ENCODE measurements around the gene CACNA2D2. TPM values are rescaled to one million over a fixed set of nuclear protein-coding genes. Genes with fewer than 3 reads are reported as not detected.

CACNA2D2 gene
- total and polyA plus RNA-seq, 2 of the 8 experiments (the other 6 are each of a cell fraction or from before 2014, with no cell fraction given): 14.1 to 25.0 TPM

GRCh38 chr3:50345586-50346234 lies 157.7 kb downstream of the CACNA2D2 start, which contains the start of gene ZMYND10:
ZMYND10 (minus strand) TSS chr3:50345732; CDS start chr3:50345579, 153 bp downstream.
- H3K18ac ChIP-seq (ENCODE audit: extremely low read depth, low read length): peak within 1 kb of the TSS; percentile 96
- no peak within 1 kb of the TSS for H3K9ac ChIP-seq (replicated peaks in 1 of 4; ENCODE audit: extremely low read depth in 1 of 4, low read depth in 3 of 4, low read length in 3 of 4)
- H2BK12ac ChIP-seq (ENCODE audit: low read depth, low read length): no peak within 1 kb of the TSS
- H3K36me3 ChIP-seq (ENCODE audit: control insufficient read depth in 2 of 4, insufficient read depth in 4 of 4, low read length in 3 of 4): peaks cover 0 to 3% (median 0%) of the 10 kb centered on the region in 4 experiments; a peak in 2 of 8 replicates
- DNase-seq (ENCODE audit: low read depth in 1 of 2, low spot score in 2 of 2): peak in 1 of 2 experiments; percentile 96
- H3K79me1 ChIP-seq (ENCODE audit: low read depth, low read length): no peaks in the 10 kb centered on the region
- H3K4me2 ChIP-seq (ENCODE audit: insufficient read depth in 1 of 2, low read depth in 2 of 2, low read length in 2 of 2): peak within 1 kb of the TSS; percentile 61 to 96
- no peak within 1 kb of the TSS for H2BK20ac ChIP-seq (ENCODE audit: low read length)
- WGBS, 2 experiments (ENCODE audit: extremely low coverage in 1 of 2, insufficient coverage in 1 of 2, insufficient read length in 1 of 2, insufficient replicate concordance in 2 of 2, low coverage in 1 of 2, low lambda C conversion rate in 2 of 2, missing lambda C conversion rate in 1 of 2): 19% methylated on average over 36 of the region's 45 CpGs; no CpG with 5 or more reads in 1 of the 2 experiments
- H2BK15ac ChIP-seq (ENCODE audit: low read length): 0 out of 2 replicates have a peak within 1 kb of the TSS, but pooled peaks have one; percentile 92
- FAIRE-seq: peak; percentile 78
- H3K56ac ChIP-seq (replicated peaks; ENCODE audit: insufficient read length, low read depth, low read length): no peak within 1 kb of the TSS
- H3K27me3 ChIP-seq (replicated peaks in 1 of 4; ENCODE audit: control insufficient read depth in 3 of 4, extremely low read depth in 1 of 4, insufficient read depth in 3 of 4, low read length in 3 of 4): peaks cover 10 to 42% (median 33%) of the 10 kb centered on the region in 4 experiments
- CTCF ChIA-PET (ENCODE audit: partially characterized antibody): interaction anchor here (0.5 to 13.4 kb wide), 12 partner anchors 8 to 1039 kb away, joined by 3 to 136 read pairs (median 13); partner anchors contain the start of gene TMEM115
- peak within 1 kb of the TSS; percentile 94 for H2AFZ ChIP-seq (ENCODE audit: low read length)
- H3K4ac ChIP-seq (replicated peaks; ENCODE audit: insufficient read length, low read depth, low read length): no peak within 1 kb of the TSS
- H3K14ac ChIP-seq (ENCODE audit: insufficient read length): no peak within 1 kb of the TSS
- no peaks in the 10 kb centered on the region for H3K9me3 ChIP-seq (ENCODE audit: insufficient read depth in 2 of 2, low read depth in 1 of 2, low read length in 1 of 2)
- no peak within 1 kb of the TSS for H4K91ac ChIP-seq (replicated peaks; ENCODE audit: insufficient read length, low read length)
- peaks cover 0 to 18% (median 12%) of the 10 kb centered on the region in 4 experiments; a peak in 6 of 7 replicates for H3K4me1 ChIP-seq (replicated peaks in 1 of 4; ENCODE audit: control insufficient read depth in 3 of 4, insufficient read depth in 4 of 4, low read length in 3 of 4)
- peak within 1 kb of the TSS; percentile 18 to 58 (median 41); a peak in 7 of 8 replicates for H3K4me3 ChIP-seq (ENCODE audit: extremely low read depth in 1 of 4, insufficient read depth in 2 of 4, low read depth in 3 of 4, low read length in 4 of 4)
- no peaks in the 10 kb centered on the region for H3K79me2 ChIP-seq (ENCODE audit: control insufficient read depth in 1 of 2, insufficient read depth in 2 of 2, low read length in 2 of 2)
- peak within 1 kb of the TSS; percentile 6; the same call in 1 of the 2 replicates for H4K8ac ChIP-seq (ENCODE audit: extremely low read depth, insufficient read depth, low read length)
- H2BK120ac ChIP-seq (replicated peaks; ENCODE audit: low read depth, low read length): no peak within 1 kb of the TSS
- no peak within 1 kb of the TSS; the same call in 1 of the 2 replicates for H2AK5ac ChIP-seq (ENCODE audit: low read depth, low read length)
- peaks cover 16% of the 10 kb centered on the region for H3K23me2 ChIP-seq (ENCODE audit: low read depth, low read length)
- POLR2A ChIA-PET (ENCODE audit: partially characterized antibody): interaction anchor here (0.9 to 1.7 kb wide), 5 partner anchors 9 to 155 kb away, joined by 3 to 9 read pairs (median 3); no protein-coding TSS in a partner anchor
- no peak within 1 kb of the TSS for H3K27ac ChIP-seq (ENCODE audit: low read depth, low read length)
- peaks cover 3% of the 10 kb centered on the region in 2 experiments for H4K20me1 ChIP-seq (replicated peaks in 1 of 2; ENCODE audit: control insufficient read depth in 1 of 2, insufficient read depth in 2 of 2, low read length in 2 of 2)
- no peak within 1 kb of the TSS for H2BK5ac ChIP-seq (ENCODE audit: low read depth, low read length)
- no peak within 1 kb of the TSS for H4K5ac ChIP-seq (ENCODE audit: insufficient read length, low read depth, low read length)
- H3K23ac ChIP-seq (ENCODE audit: insufficient read length): no peak within 1 kb of the TSS
- peak; percentile 8; the same call in 1 of the 2 replicates for TF ChIP-seq MAX (IDR thresholded peaks at IDR 0.05)
- no peak for TF ChIP-seq USF2 (IDR thresholded peaks at IDR 0.05; ENCODE audit: low read length)
- no peak for TF ChIP-seq TEAD4 (IDR thresholded peaks at IDR 0.05; ENCODE audit: low read depth, low read length)
- 0 out of 2 replicates have a peak, but pooled peaks have one; percentile 25 for TF ChIP-seq TAF1 (IDR thresholded peaks at IDR 0.05; ENCODE audit: low read depth, low read length)
- no peak for TF ChIP-seq KDM1A (IDR thresholded peaks at IDR 0.05; ENCODE audit: borderline replicate concordance, low read length)
- peak; percentile 87 for TF ChIP-seq NRF1 (IDR thresholded peaks at IDR 0.05; ENCODE audit: low read depth, low read length)
- peak in 1 of 2 experiments; percentile 90; a peak in 2 of 4 replicates for TF ChIP-seq SIN3A (conservative IDR thresholded peaks at IDR 0.05 in 1 of 2, IDR thresholded peaks at IDR 0.05 in 1 of 2; ENCODE audit: low read depth in 1 of 2, low read length in 2 of 2)
- no peak for TF ChIP-seq TBP (IDR thresholded peaks at IDR 0.05; ENCODE audit: low read depth, low read length)
- no peak for TF ChIP-seq ASH2L (IDR thresholded peaks at IDR 0.05; ENCODE audit: low read length)
- TF ChIP-seq YY1 (IDR thresholded peaks at IDR 0.05; ENCODE audit: low read depth, low read length): peak; percentile 58; the same call in 1 of the 2 replicates

All from H1 (cell line).